WERI-Rb-1 (cell line): ENCODE measurements around the gene CAMK2B.

Experiments
- DNase-seq: peaks from one replicate; pipeline ENCODE4 v3.0.0-alpha.2; 2020
- H3K27ac ChIP-seq: fragments of 250-450 bp; sonication (Bioruptor Pico); 2 replicates; pipeline ENCODE4 v1.5.1; 2020; ENCODE audit warnings: mild to moderate bottlenecking, moderate library complexity
- H3K27me3 ChIP-seq: fragments of 250-450 bp; sonication (Bioruptor Pico); 2 replicates; pipeline ENCODE4 v1.5.1; 2021; ENCODE audit warnings: mild to moderate bottlenecking, low read depth, moderate library complexity; ENCODE audit not compliant: insufficient read depth, severe bottlenecking
- H3K36me3 ChIP-seq: fragments of 250-450 bp; sonication (Bioruptor Pico); 2 replicates; pipeline ENCODE4 v1.5.1; 2020; ENCODE audit warnings: mild to moderate bottlenecking, moderate library complexity
- H3K4me3 ChIP-seq: 2 replicates; pipeline ENCODE4 v1.5.1; 2011; ENCODE audit warnings: low read depth, mild to moderate bottlenecking, control low read depth, low read length
- H3K9me3 ChIP-seq: fragments of 250-450 bp; sonication (Bioruptor Pico); 2 replicates; pipeline ENCODE4 v1.5.1; 2021; ENCODE audit warnings: mild to moderate bottlenecking, moderate library complexity; ENCODE audit not compliant: severe bottlenecking
- TF ChIP-seq, protein P1 (sequence below): IDR thresholded peaks from 2 replicates; pipeline ENCODE4 v1.5.1; 2011; ENCODE audit warnings: low read depth, mild to moderate bottlenecking, control low read depth, inconsistent platforms, low read length

The CAMK2B gene

GRCh38 chr7:44188480-44189225 is 136.7 kb downstream of the CAMK2B start:
- H3K27ac ChIP-seq = peak overlapping the region; percentile 47
- DNase-seq = no peak
- H3K36me3 ChIP-seq = no peaks in the 10 kb centered on the region
- TF ChIP-seq, protein P1, sequence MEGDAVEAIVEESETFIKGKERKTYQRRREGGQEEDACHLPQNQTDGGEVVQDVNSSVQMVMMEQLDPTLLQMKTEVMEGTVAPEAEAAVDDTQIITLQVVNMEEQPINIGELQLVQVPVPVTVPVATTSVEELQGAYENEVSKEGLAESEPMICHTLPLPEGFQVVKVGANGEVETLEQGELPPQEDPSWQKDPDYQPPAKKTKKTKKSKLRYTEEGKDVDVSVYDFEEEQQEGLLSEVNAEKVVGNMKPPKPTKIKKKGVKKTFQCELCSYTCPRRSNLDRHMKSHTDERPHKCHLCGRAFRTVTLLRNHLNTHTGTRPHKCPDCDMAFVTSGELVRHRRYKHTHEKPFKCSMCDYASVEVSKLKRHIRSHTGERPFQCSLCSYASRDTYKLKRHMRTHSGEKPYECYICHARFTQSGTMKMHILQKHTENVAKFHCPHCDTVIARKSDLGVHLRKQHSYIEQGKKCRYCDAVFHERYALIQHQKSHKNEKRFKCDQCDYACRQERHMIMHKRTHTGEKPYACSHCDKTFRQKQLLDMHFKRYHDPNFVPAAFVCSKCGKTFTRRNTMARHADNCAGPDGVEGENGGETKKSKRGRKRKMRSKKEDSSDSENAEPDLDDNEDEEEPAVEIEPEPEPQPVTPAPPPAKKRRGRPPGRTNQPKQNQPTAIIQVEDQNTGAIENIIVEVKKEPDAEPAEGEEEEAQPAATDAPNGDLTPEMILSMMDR = no peak
- no peak overlapping the region for H3K4me3 ChIP-seq
- no peaks in the 10 kb centered on the region for H3K27me3 ChIP-seq
- H3K9me3 ChIP-seq = no peaks in the 10 kb centered on the region

DNA sequence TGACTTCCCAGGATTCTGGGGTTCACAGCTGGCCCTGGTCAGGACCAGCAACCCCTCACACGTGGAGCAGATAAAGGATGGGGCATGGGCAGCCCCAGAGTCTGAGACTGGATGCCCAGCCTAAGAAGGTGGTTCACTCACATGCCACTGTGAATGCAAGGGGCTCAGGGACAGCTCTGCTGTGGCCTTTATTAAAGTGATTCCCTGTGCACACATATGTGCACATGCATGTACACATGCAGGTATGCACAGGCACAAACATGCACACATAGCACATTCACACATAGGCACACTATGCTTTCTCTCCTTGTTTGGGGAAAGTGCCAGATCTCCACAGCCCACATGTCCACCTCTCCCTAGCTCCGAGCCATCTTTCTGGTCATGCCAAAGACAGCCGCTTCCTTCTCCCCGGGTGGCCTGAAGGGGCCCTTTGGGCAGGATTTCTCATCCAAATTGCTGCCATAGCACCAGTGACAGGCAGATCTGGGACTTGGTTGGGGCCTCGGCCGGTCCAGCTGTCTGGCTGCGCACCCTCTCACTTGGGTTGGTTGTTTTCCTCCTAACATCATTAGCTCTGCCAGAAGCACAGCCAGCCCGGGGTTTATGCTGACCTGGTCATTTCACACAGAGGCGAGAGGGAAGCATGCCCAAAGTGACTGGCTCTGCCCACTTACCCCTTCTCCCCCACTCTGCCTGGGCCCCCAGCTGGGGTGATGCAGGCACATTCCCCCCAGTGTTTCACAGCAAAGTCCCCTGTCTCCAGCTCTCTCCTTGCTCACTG is 137.6 kb downstream of the CAMK2B start:
- DNase-seq = no peak
- Histone ChIP-seq H3K9me3 (peaks cover under 1% of the 10 kb centered on the region), H3K27me3 (no peaks in the 10 kb centered on the region)

GRCh38 chr7:44186736-44187135 is 138.7 kb downstream of the CAMK2B start:
- Histone ChIP-seq H3K4me3 (no peak overlapping the region), H3K27ac (no peak overlapping the region), H3K9me3 (peaks cover 2% of the 10 kb centered on the region), H3K27me3 (no peaks in the 10 kb centered on the region), H3K36me3 (no peaks in the 10 kb centered on the region)
- DNase-seq = no peak
- TF ChIP-seq, protein P1 = no peak

More for the DNA sequence above, 137.6 kb downstream of the CAMK2B start:
- no peak overlapping the region for H3K4me3 ChIP-seq
- no peaks in the 10 kb centered on the region for H3K36me3 ChIP-seq
- TF ChIP-seq, protein P1 = no peak
- no peak overlapping the region for H3K27ac ChIP-seq

- H3K27me3 ChIP-seq = no peaks in the 10 kb centered on the region
- TF ChIP-seq, protein P1 = no peak
- H3K9me3 ChIP-seq = peaks cover 2% of the 10 kb centered on the region
- H3K36me3 ChIP-seq = no peaks in the 10 kb centered on the region
- H3K27ac ChIP-seq = peak overlapping the region; percentile 43; the same call in 1 of the 2 replicates
- H3K4me3 ChIP-seq = no peak overlapping the region
- DNase-seq = no peak
Observed at GRCh38 chr7:44185729-44186128, 139.7 kb downstream of the CAMK2B start.

GRCh38 chr7:44184873-44185446 is 140.4 kb downstream of the CAMK2B start:
- TF ChIP-seq, protein P1 = no peak
- Histone ChIP-seq H3K27ac (peak overlapping the region; percentile 43), H3K4me3 (no peak overlapping the region), H3K27me3 (no peaks in the 10 kb centered on the region), H3K36me3 (no peaks in the 10 kb centered on the region), H3K9me3 (peaks cover 2% of the 10 kb centered on the region)
- peak; percentile 25 for DNase-seq
